Uterus (tissue), 2 donors: ENCODE results near the gene CCDC124.

Experiments used
- CTCF ChIP-seq, 4 experiments: fragments of 200-600 bp in 2 of 4; fragments of 450-650 bp in 2 of 4; sonication (generic) in 2 of 4; IDR thresholded peaks; one replicate each; pipeline ENCODE4 v1.5.1; 2016 to 2019; ENCODE audit warnings: antibody characterized with exemption in 4 of 4, mild to moderate bottlenecking in 2 of 4, moderate library complexity in 1 of 4
- POLR2A ChIP-seq, 2 donors: fragments of 450-650 bp; IDR thresholded peaks; one replicate each; pipeline ENCODE4 v1.6.1; 2016; ENCODE audit warnings: antibody characterized with exemption in 2 of 2, mild to moderate bottlenecking in 1 of 2, moderate library complexity in 1 of 2

DNA sequence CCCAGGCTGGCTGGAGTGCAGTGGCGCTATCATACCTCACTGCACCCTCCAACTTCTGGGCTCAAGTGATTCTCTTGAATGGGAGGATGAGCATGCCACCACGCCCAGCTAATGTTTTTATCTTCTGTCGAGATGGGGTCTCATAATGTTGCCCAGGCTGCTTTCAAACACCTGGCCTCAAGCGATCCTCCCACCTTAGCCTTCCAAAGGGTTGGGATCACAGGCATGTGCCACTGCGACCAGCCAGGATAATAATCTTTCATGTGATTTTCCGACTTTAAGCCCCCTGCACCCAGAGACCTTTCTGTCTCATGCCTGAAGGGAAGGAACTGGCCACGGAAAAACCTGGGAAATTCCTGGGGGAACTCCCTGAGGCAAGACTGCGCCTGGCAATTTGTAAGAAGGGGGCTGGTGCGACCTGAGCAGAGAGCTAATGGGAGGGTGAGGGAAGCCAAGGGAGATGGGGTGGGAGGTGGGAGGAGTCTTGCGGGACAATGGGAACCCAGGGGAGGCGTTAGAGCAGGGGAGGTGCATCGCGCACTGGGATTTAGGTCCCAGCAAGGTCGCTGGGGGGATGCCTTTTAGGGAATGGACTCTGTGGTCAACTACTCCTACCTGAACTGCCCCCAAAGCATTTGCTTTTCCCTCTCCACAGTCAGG lies 1.2 kb upstream of the CCDC124 start:
- no peak for TF ChIP-seq CTCF (IDR thresholded peaks at IDR 0.05)
- no peak for TF ChIP-seq POLR2A (IDR thresholded peaks at IDR 0.05)
